H1 (cell line): ENCODE results near the gene PRPH2. TPM values are rescaled to one million over a fixed set of nuclear protein-coding genes. Genes with fewer than 3 reads are reported as not detected.

Source experiments
- CBX8 ChIP-seq: fragments of 300-800, 300-1000 bp; sonication (generic); IDR thresholded peaks from 2 replicates; pipeline ENCODE4 v1.7.1; 2016; ENCODE audit warnings: low read depth, low read length, borderline replicate concordance
- CHD7 ChIP-seq: fragments of 300-600 bp; sonication (generic); IDR thresholded peaks from 2 replicates; pipeline ENCODE4 v1.7.1; 2012; ENCODE audit warnings: low read length, moderate library complexity, mild to moderate bottlenecking, inconsistent platforms; ENCODE audit not compliant: insufficient replicate concordance
- CTBP2 ChIP-seq: IDR thresholded peaks from 2 replicates; pipeline ENCODE4 v1.7.0; 2011; ENCODE audit warnings: borderline replicate concordance, mild to moderate bottlenecking, moderate library complexity, mixed read lengths, low read length; ENCODE audit not compliant: insufficient read depth, insufficient read length
- EZH2 ChIP-seq: fragments of 200-600 bp; sonication (generic); IDR thresholded peaks from 2 replicates; pipeline ENCODE4 v1.7.1; 2012; ENCODE audit warnings: low read depth, mild to moderate bottlenecking, moderate library complexity, low read length, inconsistent platforms; ENCODE audit not compliant: severe bottlenecking
- KDM4A ChIP-seq: IDR thresholded peaks from one replicate; pipeline ENCODE4 v1.7.1; 2012; ENCODE audit warnings: low read depth, mild to moderate bottlenecking, moderate library complexity, low read length, inconsistent platforms; ENCODE audit not compliant: severe bottlenecking
- PHF8 ChIP-seq: fragments of 200-600 bp; sonication (generic); conservative IDR thresholded peaks from 2 replicates; pipeline ENCODE4 v1.7.1; 2012; ENCODE audit warnings: low read depth, mild to moderate bottlenecking, inconsistent platforms, low read length, moderate library complexity
- POLR2A ChIP-seq, 2 experiments: IDR thresholded peaks; 1 replicate in 1 of 2; 2 replicates in 1 of 2; pipeline ENCODE4 v1.6.1; 2011; ENCODE audit warnings: low read depth in 2 of 2, low read length in 2 of 2, mild to moderate bottlenecking in 2 of 2; ENCODE audit errors: control extremely low read depth in 1 of 2
- RAD21 ChIP-seq, 2 experiments: IDR thresholded peaks in 1 of 2; conservative IDR thresholded peaks in 1 of 2; 2 replicates each; pipeline ENCODE4 v1.6.1; 2011; ENCODE audit warnings: low read depth in 2 of 2, low read length in 2 of 2, improper control_type of control experiment in 1 of 2, inconsistent platforms in 1 of 2, mild to moderate bottlenecking in 1 of 2, moderate library complexity in 1 of 2
- TBP ChIP-seq: IDR thresholded peaks from 2 replicates; pipeline ENCODE4 v1.6.1; 2011; ENCODE audit warnings: low read depth, low read length, improper control_type of control experiment
- TEAD4 ChIP-seq: IDR thresholded peaks from 2 replicates; pipeline ENCODE4 v1.6.1; 2012; ENCODE audit warnings: low read depth, low read length, inconsistent platforms, mixed read lengths
- polyA plus RNA-seq, 7 experiments: library from polyadenylated mRNA; depleted of rRNA in 3 of 7; stranded (reverse) in 5 of 7; unstranded in 2 of 7; fragments of >200 nt in 5 of 7; fragments of 200-250 nt in 2 of 7; gene quantifications; 1 replicate in 5 of 7; 2 replicates in 1 of 7; 4 replicates in 1 of 7; pipeline versions ENCODE4 v1.2.1 to v1.2.3, GENCODE V29; 2011 to 2013; ENCODE audit warnings: missing spikeins in 2 of 7, mixed read lengths in 2 of 7
- total RNA-seq: library from RNA; stranded (reverse); fragmentation: NEBNext Ultra II Directional; extraction: Animal tissue kit (Norgen Biotek cat#: 25700); gene quantifications from 2 replicates; pipeline ENCODE4 v1.2.1, GENCODE V29; 2021

PRPH2 gene
- total and polyA plus RNA-seq, 2 of the 8 experiments (the other 6 are each of a cell fraction or from before 2014, with no cell fraction given), result 0.23 to 0.65 TPM

GRCh38 chr6:42653851-42654250 is 68.5 kb downstream of the PRPH2 start (continued):
- no peak for TF ChIP-seq CHD7
- TF ChIP-seq PHF8, result no peak
- no peak for TF ChIP-seq CTBP2
- TF ChIP-seq EZH2, result no peak
- no peak for TF ChIP-seq TEAD4
- no peak for TF ChIP-seq KDM4A
- no peak for TF ChIP-seq CBX8
- TF ChIP-seq TBP, result no peak
- TF ChIP-seq POLR2A (IDR thresholded peaks at IDR 0.05; ENCODE audit: control extremely low read depth in 1 of 2, low read depth in 2 of 2, low read length in 2 of 2), result no peak
- TF ChIP-seq RAD21 (IDR thresholded peaks at IDR 0.05 in 1 of 2, conservative IDR thresholded peaks at IDR 0.05 in 1 of 2; ENCODE audit: low read depth in 2 of 2, low read length in 2 of 2), result no peak
